NCI-H526 (cell line): ENCODE measurements around the gene SPECC1L.

Experiments
- DNase-seq, 2 experiments: peaks; one replicate each; lab custom pipeline; 2025; lab: John Stamatoyannopoulos, UW

SPECC1L gene

GRCh38 chr22:24366701-24367100, 96.1 kb downstream of the SPECC1L start:
- no peak for DNase-seq

- DNase-seq = no peak
These were observed 97.2 kb downstream of the SPECC1L start for GRCh38 chr22:24367841-24368240.

GRCh38 chr22:24370401-24370800, 99.8 kb downstream of the SPECC1L start:
- no peak for DNase-seq

GRCh38 chr22:24376002-24376401, 105.4 kb downstream of the SPECC1L start:
- DNase-seq = no peak

- DNase-seq = no peak
These were observed 106.0 kb downstream of the SPECC1L start for GRCh38 chr22:24376586-24376985.

- no peak for DNase-seq
These were observed 108.9 kb downstream of the SPECC1L start for GRCh38 chr22:24379536-24379935.

GRCh38 chr22:24380220-24380904, 109.7 kb downstream of the SPECC1L start:
- DNase-seq = no peak

GRCh38 chr22:24380905-24381230, 110.2 kb downstream of the SPECC1L start:
- DNase-seq = no peak

- no peak for DNase-seq
These were observed 112.4 kb downstream of the SPECC1L start for GRCh38 chr22:24383061-24383460.

- DNase-seq = no peak
These were observed 113.5 kb downstream of the SPECC1L start for GRCh38 chr22:24384131-24384530.

- no peak for DNase-seq
These were observed 116.4 kb downstream of the SPECC1L start for GRCh38 chr22:24386937-24387471.

- DNase-seq = no peak
These were observed 119.0 kb downstream of the SPECC1L start for GRCh38 chr22:24389680-24390079.

- DNase-seq = no peak
These were observed 119.5 kb downstream of the SPECC1L start for GRCh38 chr22:24390156-24390555.

GRCh38 chr22:24390576-24390975, 119.9 kb downstream of the SPECC1L start:
- DNase-seq = no peak

- DNase-seq = no peak
These were observed 121.2 kb downstream of the SPECC1L start for GRCh38 chr22:24391836-24392217.

- DNase-seq = no peak
These were observed 121.7 kb downstream of the SPECC1L start for GRCh38 chr22:24392218-24392931.

GRCh38 chr22:24393012-24393559, 122.5 kb downstream of the SPECC1L start:
- DNase-seq = no peak

GRCh38 chr22:24393848-24394247, 123.2 kb downstream of the SPECC1L start:
- DNase-seq = no peak

- DNase-seq = no peak
These were observed 123.6 kb downstream of the SPECC1L start for GRCh38 chr22:24394254-24394653.

- DNase-seq = no peak
These were observed 127.8 kb downstream of the SPECC1L start for GRCh38 chr22:24398409-24398808.

- no peak for DNase-seq
These were observed 129.5 kb downstream of the SPECC1L start for GRCh38 chr22:24400034-24400725.

GRCh38 chr22:24400726-24401596, 130.3 kb downstream of the SPECC1L start:
- DNase-seq = no peak
